H1 (cell line): ENCODE measurements around the gene HSCB. TPM values are rescaled to one million over a fixed set of nuclear protein-coding genes. Genes with fewer than 3 reads are reported as not detected.

Experiments used
- CTCF ChIA-PET: fragments of 300-600 bp; sonication (Branson Sonifier 250); formaldehyde crosslinking; loops from one replicate; lab custom pipeline; 2021; ENCODE audit not compliant: partially characterized antibody; lab: Charles Lee
- POLR2A ChIA-PET: fragments of 300-600 bp; sonication (Branson Sonifier 250); formaldehyde crosslinking; loops from one replicate; lab custom pipeline; 2021; ENCODE audit warnings: inconsistent platforms; ENCODE audit not compliant: partially characterized antibody; lab: Charles Lee
- DNase-seq, 2 experiments: peaks; one replicate each; pipeline versions ENCODE4 v3.0.0 to v3.0.0-alpha.2; 2010 to 2022; ENCODE audit warnings: low spot score in 2 of 2, low read depth in 1 of 2, mixed read lengths in 1 of 2
- FAIRE-seq: peaks from 2 replicates; lab custom pipeline; 2011; peaks lifted over from hg19 to GRCh38; lab: Jason Lieb, UNC
- H2AFZ ChIP-seq: 2 replicates; pipeline ENCODE4 v1.8.1; 2012; ENCODE audit warnings: low read length, inconsistent platforms
- H2AK5ac ChIP-seq: 2 replicates; pipeline ENCODE4 v1.6.1; 2013; ENCODE audit warnings: low read depth, low read length
- H2BK120ac ChIP-seq: replicated peaks from 2 replicates; pipeline ENCODE3; 2013; ENCODE audit warnings: low read depth, low read length, inconsistent platforms
- H2BK12ac ChIP-seq: 2 replicates; pipeline ENCODE4 v1.6.1; 2013; ENCODE audit warnings: low read depth, low read length
- H2BK15ac ChIP-seq: 2 replicates; pipeline ENCODE4 v1.6.1; 2013; ENCODE audit warnings: low read length
- H2BK20ac ChIP-seq: 2 replicates; pipeline ENCODE4 v1.6.1; 2013; ENCODE audit warnings: low read length
- H2BK5ac ChIP-seq: 2 replicates; pipeline ENCODE4 v1.6.1; 2013; ENCODE audit warnings: low read depth, low read length
- H3K14ac ChIP-seq: 2 replicates; pipeline ENCODE4 v1.6.1; 2013; ENCODE audit warnings: inconsistent platforms; ENCODE audit not compliant: insufficient read length
- H3K18ac ChIP-seq: 2 replicates; pipeline ENCODE4 v1.6.1; 2013; ENCODE audit warnings: low read length; ENCODE audit errors: extremely low read depth
- H3K23ac ChIP-seq: 2 replicates; pipeline ENCODE4 v1.6.1; 2013; ENCODE audit warnings: inconsistent platforms; ENCODE audit not compliant: insufficient read length
- H3K23me2 ChIP-seq: 2 replicates; pipeline ENCODE4 v1.6.1; 2013; ENCODE audit warnings: low read depth, low read length
- H3K27ac ChIP-seq: 2 replicates; pipeline ENCODE4 v1.6.1; 2011; ENCODE audit warnings: low read depth, low read length, inconsistent platforms
- H3K27me3 ChIP-seq, 4 experiments: replicated peaks in 1 of 4; 1 replicate in 1 of 4; 2 replicates in 3 of 4; pipeline versions ENCODE4 v1.6.1 to v1.8.1; 2011 to 2013; ENCODE audit warnings: low read length in 3 of 4, mild to moderate bottlenecking in 3 of 4, inconsistent platforms in 2 of 4, mixed read lengths in 2 of 4, moderate library complexity in 1 of 4; ENCODE audit not compliant: control insufficient read depth in 3 of 4, insufficient read depth in 3 of 4; ENCODE audit errors: extremely low read depth in 1 of 4
- H3K36me3 ChIP-seq, 4 experiments: 2 replicates each; pipeline versions ENCODE4 v1.6.1 to v1.8.1; 2011 to 2013; ENCODE audit warnings: mild to moderate bottlenecking in 4 of 4, low read length in 3 of 4, moderate library complexity in 2 of 4, control low read depth in 1 of 4, inconsistent platforms in 1 of 4; ENCODE audit not compliant: insufficient read depth in 4 of 4, control insufficient read depth in 2 of 4
- H3K4ac ChIP-seq: replicated peaks from 2 replicates; pipeline ENCODE3; 2013; ENCODE audit warnings: low read length, low read depth, mixed read lengths, inconsistent platforms; ENCODE audit not compliant: insufficient read length
- H3K4me1 ChIP-seq, 4 experiments: replicated peaks in 1 of 4; 1 replicate in 1 of 4; 2 replicates in 3 of 4; pipeline versions ENCODE4 v1.6.1 to v1.8.1; 2011 to 2013; ENCODE audit warnings: low read length in 3 of 4, inconsistent platforms in 2 of 4, mixed read lengths in 1 of 4; ENCODE audit not compliant: insufficient read depth in 4 of 4, control insufficient read depth in 3 of 4
- H3K4me2 ChIP-seq, 2 experiments: 2 replicates each; pipeline versions ENCODE4 v1.6.1 to v1.8.1; 2011 to 2013; ENCODE audit warnings: low read depth in 2 of 2, low read length in 2 of 2, control low read depth in 1 of 2, inconsistent platforms in 1 of 2, mild to moderate bottlenecking in 1 of 2; ENCODE audit not compliant: insufficient read depth in 1 of 2
- H3K4me3 ChIP-seq, 4 experiments: fragments of 200-600, 300-600 bp in 1 of 4; sonication (generic), shearing (Covaris generic), sonication (Bioruptor Twin) in 1 of 4; 2 replicates each; pipeline versions ENCODE4 v1.5.1 to v1.8.1; 2011 to 2016; ENCODE audit warnings: low read length in 4 of 4, low read depth in 3 of 4, control low read depth in 2 of 4, inconsistent platforms in 2 of 4, mild to moderate bottlenecking in 2 of 4, mixed read lengths in 1 of 4, moderate library complexity in 1 of 4; ENCODE audit not compliant: insufficient read depth in 2 of 4; ENCODE audit errors: extremely low read depth in 1 of 4
- H3K56ac ChIP-seq: replicated peaks from 2 replicates; pipeline ENCODE3; 2013; ENCODE audit warnings: low read depth, mild to moderate bottlenecking, mixed read lengths, low read length, inconsistent platforms; ENCODE audit not compliant: insufficient read length
- H3K79me1 ChIP-seq: 2 replicates; pipeline ENCODE4 v1.6.1; 2013; ENCODE audit warnings: low read depth, low read length, control low read depth
- H3K79me2 ChIP-seq, 2 experiments: 2 replicates each; pipeline versions ENCODE4 v1.6.1 to v1.8.1; 2012 to 2013; ENCODE audit warnings: low read length in 2 of 2, mild to moderate bottlenecking in 2 of 2, inconsistent platforms in 1 of 2; ENCODE audit not compliant: insufficient read depth in 2 of 2, control insufficient read depth in 1 of 2
- H3K9ac ChIP-seq, 4 experiments: replicated peaks in 1 of 4; 1 replicate in 1 of 4; 2 replicates in 3 of 4; pipeline versions ENCODE4 v1.6.1 to v1.8.1; 2011 to 2013; ENCODE audit warnings: low read depth in 3 of 4, low read length in 3 of 4, control low read depth in 2 of 4, mild to moderate bottlenecking in 2 of 4, moderate library complexity in 2 of 4, inconsistent platforms in 1 of 4; ENCODE audit errors: extremely low read depth in 1 of 4
- H3K9me3 ChIP-seq, 2 experiments: 2 replicates each; pipeline versions ENCODE4 v1.6.1 to v1.8.1; 2012 to 2013; ENCODE audit warnings: mild to moderate bottlenecking in 2 of 2, moderate library complexity in 2 of 2, control low read depth in 1 of 2, inconsistent platforms in 1 of 2, low read depth in 1 of 2, low read length in 1 of 2, mixed read lengths in 1 of 2; ENCODE audit not compliant: insufficient read depth in 2 of 2
- H4K20me1 ChIP-seq, 2 experiments: replicated peaks in 1 of 2; 2 replicates each; pipeline versions ENCODE3 to v1.8.1; 2011 to 2013; ENCODE audit warnings: inconsistent platforms in 2 of 2, low read length in 2 of 2, mild to moderate bottlenecking in 1 of 2; ENCODE audit not compliant: insufficient read depth in 2 of 2, control insufficient read depth in 1 of 2
- H4K5ac ChIP-seq: 2 replicates; pipeline ENCODE4 v1.6.1; 2013; ENCODE audit warnings: low read length, low read depth, mixed read lengths, inconsistent platforms; ENCODE audit not compliant: insufficient read length
- H4K8ac ChIP-seq: 2 replicates; pipeline ENCODE4 v1.8.0; 2013; ENCODE audit warnings: mild to moderate bottlenecking, moderate library complexity, low read length, inconsistent platforms; ENCODE audit not compliant: insufficient read depth; ENCODE audit errors: extremely low read depth
- H4K91ac ChIP-seq: replicated peaks from 2 replicates; pipeline ENCODE3; 2013; ENCODE audit warnings: low read length, mixed read lengths, inconsistent platforms; ENCODE audit not compliant: insufficient read length
- EZH2 ChIP-seq: fragments of 200-600 bp; sonication (generic); IDR thresholded peaks from 2 replicates; pipeline ENCODE4 v1.7.1; 2012; ENCODE audit warnings: low read depth, mild to moderate bottlenecking, moderate library complexity, low read length, inconsistent platforms; ENCODE audit not compliant: severe bottlenecking
- JUND ChIP-seq: IDR thresholded peaks from 2 replicates; pipeline ENCODE4 v1.6.1; 2011; ENCODE audit warnings: mild to moderate bottlenecking, improper control_type of control experiment, low read length
- KDM4A ChIP-seq: IDR thresholded peaks from one replicate; pipeline ENCODE4 v1.7.1; 2012; ENCODE audit warnings: low read depth, mild to moderate bottlenecking, moderate library complexity, low read length, inconsistent platforms; ENCODE audit not compliant: severe bottlenecking
- SAP30 ChIP-seq: fragments of 300-600 bp; sonication (generic); IDR thresholded peaks from 2 replicates; pipeline ENCODE4 v1.7.1; 2012; ENCODE audit warnings: low read length, moderate library complexity, mild to moderate bottlenecking, inconsistent platforms; ENCODE audit not compliant: insufficient read depth, insufficient replicate concordance
- SIRT6 ChIP-seq: IDR thresholded peaks from one replicate; pipeline ENCODE4 v1.7.1; 2012; ENCODE audit warnings: low read length, inconsistent platforms
- ZNF274 ChIP-seq: IDR thresholded peaks from 2 replicates; pipeline ENCODE4 v1.7.0; 2012; ENCODE audit warnings: low read length, borderline replicate concordance; ENCODE audit errors: extremely low read depth
- WGBS, 2 experiments: shearing (Covaris generic) in 1 of 2; methylation state at CpG; one replicate each; pipeline versions ENCODE4 v1.1.6 to v1.1.7; 2013 to 2015; ENCODE audit warnings: low lambda C conversion rate in 2 of 2, mixed read lengths in 2 of 2, inconsistent platforms in 1 of 2, low coverage in 1 of 2, missing lambda C conversion rate in 1 of 2; ENCODE audit not compliant: insufficient replicate concordance in 2 of 2, insufficient coverage in 1 of 2, insufficient read length in 1 of 2; ENCODE audit errors: extremely low coverage in 1 of 2, missing lambda C conversion rate in 1 of 2; 5-methylcytosine and 5-hydroxymethylcytosine counted together
- polyA plus RNA-seq, 7 experiments: library from polyadenylated mRNA; depleted of rRNA in 3 of 7; stranded (reverse) in 5 of 7; unstranded in 2 of 7; fragments of >200 nt in 5 of 7; fragments of 200-250 nt in 2 of 7; gene quantifications; 1 replicate in 5 of 7; 2 replicates in 1 of 7; 4 replicates in 1 of 7; pipeline versions ENCODE4 v1.2.1 to v1.2.3, GENCODE V29; 2011 to 2013; ENCODE audit warnings: missing spikeins in 2 of 7, mixed read lengths in 2 of 7
- total RNA-seq: library from RNA; stranded (reverse); fragmentation: NEBNext Ultra II Directional; extraction: Animal tissue kit (Norgen Biotek cat#: 25700); gene quantifications from 2 replicates; pipeline ENCODE4 v1.2.1, GENCODE V29; 2021

The HSCB gene
- total and polyA plus RNA-seq, 2 of the 8 experiments (the other 6 are each of a cell fraction or from before 2014, with no cell fraction given): 14.7 to 16.6 TPM

GRCh38 chr22:28728621-28729313, 13.1 kb upstream of the HSCB start:
- no peak overlapping the region for H3K18ac ChIP-seq
- H4K8ac ChIP-seq: no peak overlapping the region
- DNase-seq: no peak
- CTCF ChIA-PET: interaction anchor here (0.6 kb wide), 1 partner anchor 1676 kb away, joined by 3 read pairs; no protein-coding TSS in a partner anchor
- H2AFZ ChIP-seq: no peak overlapping the region
- H3K56ac ChIP-seq: no peak overlapping the region
- H3K23me2 ChIP-seq: no peaks in the 10 kb centered on the region
- H4K5ac ChIP-seq: no peak overlapping the region
- H3K4ac ChIP-seq: no peak overlapping the region
- H2BK20ac ChIP-seq: no peak overlapping the region
- H3K23ac ChIP-seq: no peak overlapping the region
- H2BK5ac ChIP-seq: no peak overlapping the region
- no peak for TF ChIP-seq ZNF274
- TF ChIP-seq SIRT6: no peak
- TF ChIP-seq SAP30: no peak
- TF ChIP-seq JUND: no peak
- TF ChIP-seq KDM4A: no peak
- TF ChIP-seq EZH2: no peak
- no peak overlapping the region for H2BK15ac ChIP-seq
- no peaks in the 10 kb centered on the region for H4K20me1 ChIP-seq
- POLR2A ChIA-PET: interaction anchor here (0.7 to 1.2 kb wide), 2 partner anchors 12 to 85 kb away, joined by 3 to 4 read pairs; partner anchors contain the start of gene CHEK2
- H3K27ac ChIP-seq: no peak overlapping the region
- H2BK120ac ChIP-seq: no peak overlapping the region
- H3K79me2 ChIP-seq: peaks cover 0 to 13% of the 10 kb centered on the region in 2 experiments; a peak in 2 of 4 replicates
- no peaks in the 10 kb centered on the region for H3K27me3 ChIP-seq
- H4K91ac ChIP-seq: no peak overlapping the region
- WGBS, 2 experiments: 92% methylated on average over 10 of the region's 10 CpGs; no CpG with 5 or more reads in 1 of the 2 experiments
- no peak overlapping the region for H2AK5ac ChIP-seq
- H3K79me1 ChIP-seq: no peaks in the 10 kb centered on the region; the same call in 1 of the 2 replicates
- H3K36me3 ChIP-seq: peaks cover 2 to 31% (median 15%) of the 10 kb centered on the region in 4 experiments; a peak in 7 of 8 replicates
- H2BK12ac ChIP-seq: no peak overlapping the region
- no peaks in the 10 kb centered on the region for H3K4me1 ChIP-seq
- no peaks in the 10 kb centered on the region for H3K9me3 ChIP-seq
- FAIRE-seq: no peak
- no peak overlapping the region for H3K4me2 ChIP-seq
- H3K14ac ChIP-seq: no peak overlapping the region
- H3K9ac ChIP-seq: no peak overlapping the region
- H3K4me3 ChIP-seq: no peak overlapping the region
